Heart left ventricle (tissue), 16 donors: ENCODE measurements around the gene GGNBP2. TPM values are rescaled to one million over a fixed set of nuclear protein-coding genes. Genes with fewer than 3 reads are reported as not detected.

Experiments
- ATAC-seq, 4 donors: fragments of 200-7000 bp; cut with Tn5 transposase; one replicate each; pipeline ENCODE4 v1.9.1; 2020 to 2022; ENCODE audit warnings: moderate library complexity in 4 of 4, mild to moderate bottlenecking in 3 of 4, moderate number of reproducible peaks in 1 of 4
- DNase-seq, 5 donors: peaks; one replicate each; pipeline ENCODE4 v3.0.0-alpha.2; 2020
- H3K27ac ChIP-seq, 12 donors: fragments of 200-600 bp; sonication (generic) in 4 of 12; one replicate each; pipeline versions ENCODE4 v1.5.0 to v1.8.0; 2016 to 2022; ENCODE audit warnings: mild to moderate bottlenecking in 2 of 12
- H3K27me3 ChIP-seq, 9 donors: fragments of 200-600 bp; sonication (generic) in 2 of 9; one replicate each; pipeline versions ENCODE4 v1.5.1 to v1.8.0; 2016 to 2022; ENCODE audit warnings: mild to moderate bottlenecking in 3 of 9
- H3K36me3 ChIP-seq, 9 donors: fragments of 200-600 bp; sonication (generic) in 2 of 9; one replicate each; pipeline versions ENCODE4 v1.5.0 to v1.8.0; 2018 to 2022; ENCODE audit warnings: mild to moderate bottlenecking in 2 of 9
- H3K4me1 ChIP-seq, 12 donors: fragments of 200-600 bp; sonication (generic) in 4 of 12; one replicate each; pipeline versions ENCODE4 v1.5.0 to v1.8.0; 2016 to 2022; ENCODE audit warnings: mild to moderate bottlenecking in 3 of 12
- H3K4me3 ChIP-seq, 12 donors: fragments of 200-600 bp; sonication (generic) in 4 of 12; one replicate each; pipeline versions ENCODE4 v1.5.0 to v1.8.0; 2017 to 2022; ENCODE audit warnings: mild to moderate bottlenecking in 9 of 12, moderate library complexity in 4 of 12
- H3K9me3 ChIP-seq, 12 donors: fragments of 200-600 bp; sonication (generic) in 4 of 12; one replicate each; pipeline versions ENCODE4 v1.5.0 to v1.8.0; 2016 to 2022; ENCODE audit warnings: mild to moderate bottlenecking in 1 of 12
- POLR2A ChIP-seq, 2 donors: fragments of 450-650 bp; IDR thresholded peaks; one replicate each; pipeline ENCODE4 v1.6.1; 2017; ENCODE audit warnings: antibody characterized with exemption in 2 of 2, mild to moderate bottlenecking in 2 of 2, moderate library complexity in 2 of 2
- WGBS, 4 donors: extraction: QIAGEN DNeasy Blood & Tissue Kit in 2 of 4; methylation state at CpG; one replicate each; pipeline versions ENCODE4 v1.1.5 to v1.1.7; 2013 to 2018; 5-methylcytosine and 5-hydroxymethylcytosine counted together
- intact Hi-C, 10 donors: fragments of 100-400 bp; cut with DNase I; formaldehyde crosslinking; loops; one replicate each; pipeline versions ENCODE4 v1.11.1 to v1.14.2; 2022
- polyA plus RNA-seq, 2 donors: library from polyadenylated mRNA; stranded (reverse); fragments of 200-250 nt; gene quantifications; one replicate each; pipeline ENCODE4 v1.2.3, GENCODE V29; 2013
- total RNA-seq, 9 donors: library from RNA; depleted of rRNA in 2 of 9; stranded (reverse); fragments of >200 nt in 2 of 9; fragmentation: NEBNext Ultra II Directional in 3 of 9; extraction: Animal tissue kit (Norgen Biotek cat#: 25700) in 3 of 9; gene quantifications; one replicate each; pipeline versions ENCODE4 v1.1.0 to v1.2.4, GENCODE V29; 2016 to 2023
- TF ChIP-seq, protein P1 (sequence below), 12 donors: fragments of 200-600 bp; sonication (generic) in 4 of 12; IDR thresholded peaks; one replicate each; pipeline versions ENCODE4 v1.5.0 to v1.8.0; 2018 to 2022; ENCODE audit warnings: antibody characterized with exemption in 12 of 12, mild to moderate bottlenecking in 5 of 12
- donor health status: ischemic (EF 13 %, LVEDD 7.1; RV severe dilation, severe dysfunction).
- donor health status: healthy with polysubstance abuse.
- donor health status: DM: no; HTN: yes; CAD: no.
- donor health status: DM: no; HTN: no; CAD: no.
- donor health status: ischemic (EF 25% LVEDD 6.9; RV normal size, moderate dysfunction).
- donor health status: ischemic (EF 25% LVEDD 5.7; RV mildly dilated, moderate dysfunction).
- donor health status: healthy.
- donor health status: DM: yes; HTN: yes; CAD: no.
- donor health status: ischemic (EF 35%, LVEDD 5.7; RV mildly dilated, moderate dysfunction).
- donor health status: nonischemic (EF 11% LVEDD 7.7; RV severe dilation, severe dysfunction).
- donor health status: DM: yes; HTN: yes; CAD: no.
- donor health status: PGD.
- donor health status: ischemic (EF 29% LVEDD 5.4; RV normal size, mild dysfunction).
- donor health status: nonischemic (EF 23%, LVEDD 6.1; RV moderate dilation, normal function).

The GGNBP2 gene
- total and polyA plus RNA-seq, 11 donors, result 27.4 to 62.9 (median 40.5) TPM

DNA sequence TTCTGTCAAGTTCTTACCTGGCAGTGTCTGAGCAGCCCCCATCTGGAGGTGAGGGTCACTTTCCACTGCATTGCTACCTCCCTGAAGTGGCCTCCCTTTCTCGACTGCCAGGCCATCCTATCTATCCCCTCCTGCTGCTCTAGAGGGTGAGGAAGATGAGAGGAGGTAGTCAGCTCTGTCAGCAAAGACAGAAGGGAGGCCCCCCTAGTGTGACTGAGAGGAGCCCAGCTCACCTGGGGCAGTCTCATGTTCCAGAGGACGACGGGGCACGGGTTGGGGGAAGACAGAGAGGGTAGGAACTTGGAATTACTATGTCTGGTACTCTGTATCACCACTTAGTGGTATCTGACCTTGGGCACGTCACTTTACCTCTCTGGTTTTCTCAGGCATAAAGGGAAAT lies 32.1 kb upstream of the GGNBP2 start:
- Histone ChIP-seq H3K27ac (no peak overlapping the region), H3K9me3 (no peaks in the 10 kb centered on the region), H3K4me3 (no peak overlapping the region), H3K27me3 (no peaks in the 10 kb centered on the region), H3K36me3 (peaks cover 0 to 72% (median 16%) of the 10 kb centered on the region in 9 donors), H3K4me1 (peaks cover 0 to 7% (median 0%) of the 10 kb centered on the region in 12 donors)
- intact Hi-C loops, result loop anchor here in 1 of 10 donors (10.0 kb wide), 1 partner anchor 842 kb away; no protein-coding TSS in a partner anchor
- DNase-seq (no peak), ATAC-seq (no peak)
- 73 to 81% (median 77%) methylated on average over 5 of the region's 5 CpGs for WGBS, 4 donors
- TF ChIP-seq, protein P1, sequence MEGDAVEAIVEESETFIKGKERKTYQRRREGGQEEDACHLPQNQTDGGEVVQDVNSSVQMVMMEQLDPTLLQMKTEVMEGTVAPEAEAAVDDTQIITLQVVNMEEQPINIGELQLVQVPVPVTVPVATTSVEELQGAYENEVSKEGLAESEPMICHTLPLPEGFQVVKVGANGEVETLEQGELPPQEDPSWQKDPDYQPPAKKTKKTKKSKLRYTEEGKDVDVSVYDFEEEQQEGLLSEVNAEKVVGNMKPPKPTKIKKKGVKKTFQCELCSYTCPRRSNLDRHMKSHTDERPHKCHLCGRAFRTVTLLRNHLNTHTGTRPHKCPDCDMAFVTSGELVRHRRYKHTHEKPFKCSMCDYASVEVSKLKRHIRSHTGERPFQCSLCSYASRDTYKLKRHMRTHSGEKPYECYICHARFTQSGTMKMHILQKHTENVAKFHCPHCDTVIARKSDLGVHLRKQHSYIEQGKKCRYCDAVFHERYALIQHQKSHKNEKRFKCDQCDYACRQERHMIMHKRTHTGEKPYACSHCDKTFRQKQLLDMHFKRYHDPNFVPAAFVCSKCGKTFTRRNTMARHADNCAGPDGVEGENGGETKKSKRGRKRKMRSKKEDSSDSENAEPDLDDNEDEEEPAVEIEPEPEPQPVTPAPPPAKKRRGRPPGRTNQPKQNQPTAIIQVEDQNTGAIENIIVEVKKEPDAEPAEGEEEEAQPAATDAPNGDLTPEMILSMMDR (IDR thresholded peaks at IDR 0.05), result no peak

DNA sequence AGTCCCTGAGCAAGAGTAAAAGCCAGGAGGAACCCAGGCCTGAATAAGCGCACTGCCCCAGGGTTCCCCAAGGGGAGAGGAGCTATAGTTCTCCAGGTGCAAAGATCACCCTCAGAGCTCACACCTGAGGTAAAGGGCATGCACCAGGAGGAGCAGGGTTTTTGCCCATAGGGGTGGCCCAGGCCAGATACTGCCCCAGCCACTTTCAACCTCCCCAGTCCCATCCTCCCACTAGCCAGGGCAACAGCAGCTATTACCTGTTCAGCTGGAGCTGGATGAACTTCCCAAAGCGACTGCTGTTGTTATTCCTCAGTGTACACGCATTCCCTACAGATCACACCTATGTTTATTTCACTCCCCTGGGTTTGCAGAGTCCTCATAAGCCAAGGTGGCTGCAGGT lies 29.9 kb upstream of the GGNBP2 start:
- Histone ChIP-seq H3K4me3 (no peak overlapping the region), H3K4me1 (peaks cover 0 to 7% (median 0%) of the 10 kb centered on the region in 12 donors), H3K27me3 (no peaks in the 10 kb centered on the region), H3K9me3 (no peaks in the 10 kb centered on the region), H3K27ac (no peak overlapping the region), H3K36me3 (peaks cover 0 to 64% (median 17%) of the 10 kb centered on the region in 9 donors)
- intact Hi-C loops, result loop anchor here in 1 of 10 donors (10.0 kb wide), 1 partner anchor 840 kb away; no protein-coding TSS in a partner anchor
- ATAC-seq, result no peak
- TF ChIP-seq, protein P1 (IDR thresholded peaks at IDR 0.05), result no peak
- no peak for TF ChIP-seq POLR2A (IDR thresholded peaks at IDR 0.05)
- DNase-seq, result no peak
- WGBS, 4 donors, result 95 to 97% (median 96%) methylated on average over 2 to 3 of the region's 3 CpGs

DNA sequence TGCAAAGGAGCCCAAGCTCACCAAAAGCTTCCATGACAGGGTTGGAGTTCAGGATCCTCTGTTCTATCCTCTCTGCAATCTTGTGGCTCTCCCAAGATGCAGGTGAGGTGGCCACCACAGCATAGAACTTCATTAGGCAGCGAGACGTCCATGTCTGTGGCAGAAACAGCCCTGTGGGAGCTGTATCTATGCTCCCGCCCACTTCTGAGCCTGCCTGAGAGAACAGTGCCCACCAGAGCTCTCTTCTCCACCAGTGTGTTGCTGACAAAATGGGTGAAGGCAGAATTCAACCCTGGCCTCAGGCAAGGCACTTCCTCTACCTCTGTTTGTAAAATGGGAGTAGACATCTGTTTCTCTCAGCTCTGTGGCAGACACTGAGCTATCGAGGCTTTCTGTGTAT lies 28.9 kb upstream of the GGNBP2 start:
- TF ChIP-seq POLR2A (IDR thresholded peaks at IDR 0.05), result no peak
- TF ChIP-seq, protein P1 (IDR thresholded peaks at IDR 0.05), result no peak
- Histone ChIP-seq H3K9me3 (no peaks in the 10 kb centered on the region), H3K27ac (no peak overlapping the region), H3K4me1 (peaks cover 0 to 7% (median 0%) of the 10 kb centered on the region in 12 donors), H3K27me3 (no peaks in the 10 kb centered on the region), H3K4me3 (no peak overlapping the region), H3K36me3 (peaks cover 0 to 64% (median 21%) of the 10 kb centered on the region in 9 donors)
- ATAC-seq (no peak), DNase-seq (no peak)
- intact Hi-C loops, result loop anchor here in 1 of 10 donors (10.0 kb wide), 1 partner anchor 839 kb away; no protein-coding TSS in a partner anchor
- WGBS, 4 donors, result 90 to 95% (median 91%) methylated on average over 4 of the region's 4 CpGs

DNA sequence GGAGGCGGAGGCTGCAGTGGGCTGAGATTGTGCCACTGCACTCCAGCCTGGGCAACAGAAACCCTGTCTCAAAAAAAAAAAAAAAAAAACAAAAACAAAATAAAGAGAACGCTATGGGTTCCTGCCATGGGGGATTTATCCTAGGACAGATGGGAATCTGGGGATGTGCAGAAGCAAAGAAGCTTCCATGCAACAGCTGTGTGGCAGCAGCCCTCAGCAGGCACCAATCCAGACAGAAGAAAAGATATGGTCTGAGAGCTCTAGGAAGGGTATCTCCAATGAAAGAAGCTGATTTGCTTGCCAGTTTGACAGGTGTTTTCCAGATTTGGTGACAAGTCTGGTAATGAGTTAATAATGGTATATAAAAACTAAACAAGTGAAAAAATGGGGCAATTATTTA lies 21.6 kb upstream of the GGNBP2 start:
- no peak for DNase-seq
- intact Hi-C loops, result no loop called here
- H3K9me3 ChIP-seq, result no peaks in the 10 kb centered on the region
- H3K36me3 ChIP-seq, result peaks cover 0 to 92% (median 73%) of the 10 kb centered on the region in 9 donors
- 90 to 95% (median 93%) methylated on average over 2 of the region's 2 CpGs for WGBS, 4 donors
- no peaks in the 10 kb centered on the region for H3K27me3 ChIP-seq
- no peak overlapping the region for H3K27ac ChIP-seq
- H3K4me1 ChIP-seq, result no peaks in the 10 kb centered on the region
- no peak overlapping the region for H3K4me3 ChIP-seq
- ATAC-seq, result no peak
- TF ChIP-seq POLR2A (IDR thresholded peaks at IDR 0.05), result no peak
- TF ChIP-seq, protein P1 (IDR thresholded peaks at IDR 0.05), result no peak
